KG1 (cell line): ENCODE results near the gene HSD17B14.
"Not testable (repeated sequence)": the region's sequence is repeated elsewhere in the genome, so short reads cannot be mapped to it uniquely, and the experiment has no call there.

Experiments
- DNase-seq: peaks from one replicate; lab custom pipeline; 2025; lab: John Stamatoyannopoulos, UW

HSD17B14 gene

GRCh38 chr19:48836089-48837017 lies at the start of gene HSD17B14:
HSD17B14 (minus strand) TSS chr19:48836491; CDS start chr19:48836411, 80 bp downstream.
- no peak for DNase-seq

DNA sequence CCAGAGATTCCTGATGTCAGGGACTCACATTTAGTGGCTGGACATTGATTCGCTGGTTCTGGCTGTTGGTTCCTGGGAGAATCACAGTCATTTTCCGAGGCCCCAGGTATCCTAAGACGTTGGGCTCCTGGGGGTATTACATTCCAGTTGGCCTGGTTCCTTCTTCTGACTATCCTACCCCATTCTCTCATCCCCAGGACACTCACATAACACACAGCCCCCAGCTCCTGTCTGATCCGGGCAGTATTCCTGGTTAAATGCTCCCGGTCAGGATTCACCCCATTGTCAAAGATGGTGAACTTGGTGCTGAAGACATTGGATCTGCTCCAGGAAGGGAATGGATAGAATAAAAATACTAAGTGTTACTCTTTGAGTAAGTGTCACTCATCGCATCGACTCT lies 47.4 kb upstream of the HSD17B14 start:
- DNase-seq: no peak

DNA sequence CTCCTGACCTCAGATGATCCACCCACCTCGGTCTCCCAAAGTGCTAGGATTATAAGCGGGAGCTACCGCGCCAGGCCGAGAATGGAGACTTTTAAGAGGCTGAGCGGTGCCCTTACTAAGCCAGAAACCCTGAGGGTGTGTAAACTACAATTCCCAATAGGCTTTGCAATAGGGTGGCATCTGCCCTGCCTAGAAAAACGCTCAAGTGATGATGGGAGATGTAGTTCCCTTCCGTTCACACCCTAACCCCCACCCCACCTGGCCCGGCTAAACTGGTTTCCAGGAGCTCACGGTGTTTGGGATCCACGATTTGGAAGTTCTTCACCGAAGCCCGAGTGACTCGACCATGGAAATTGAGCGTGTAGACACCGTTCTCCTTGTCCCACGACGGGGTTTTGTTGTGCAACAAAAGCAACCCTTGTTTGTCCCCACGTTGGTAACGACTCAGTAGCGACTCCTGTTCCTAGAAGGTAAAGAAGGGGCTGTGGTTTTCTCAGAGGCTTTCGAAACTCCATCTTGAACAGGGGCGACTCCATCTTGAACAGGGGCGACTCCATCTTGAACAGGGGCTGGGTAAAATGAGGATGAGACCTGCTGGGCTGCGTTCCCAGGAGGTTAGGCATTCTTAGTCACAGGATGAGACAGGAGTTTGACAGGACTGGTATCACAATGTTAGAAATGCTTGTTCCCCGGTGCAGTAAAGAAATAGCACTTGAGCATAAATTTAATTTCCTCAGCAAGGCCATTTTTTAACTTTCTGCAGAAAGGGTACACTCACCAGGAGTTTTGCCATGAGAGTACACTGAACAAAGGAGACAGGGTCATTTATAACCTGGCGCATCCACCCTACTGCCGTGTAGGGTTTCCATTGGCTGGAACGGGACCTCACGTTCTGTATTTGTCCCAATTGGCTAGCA lies 45.7 kb upstream of the HSD17B14 start:
- DNase-seq: no peak

DNA sequence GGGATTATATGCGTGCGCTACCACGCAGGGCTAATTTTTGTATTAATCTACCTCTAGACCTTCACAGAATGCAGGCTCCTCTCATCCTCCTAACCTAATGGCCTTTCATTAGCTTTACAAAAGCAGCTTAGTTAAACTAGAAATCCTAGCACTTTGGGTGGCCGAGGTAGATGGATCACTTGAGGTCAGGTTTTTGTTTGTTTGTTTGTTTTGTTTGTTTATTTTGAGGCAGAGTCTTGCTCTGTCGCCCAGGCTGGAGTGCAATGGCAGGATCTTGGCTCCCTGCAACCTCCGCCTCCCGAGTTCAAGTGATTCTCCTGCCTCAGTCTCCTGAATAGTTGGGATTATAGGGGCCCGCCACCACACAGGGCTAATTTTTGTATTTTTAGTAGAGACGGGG lies 43.4 kb upstream of the HSD17B14 start:
- DNase-seq: not testable (repeated sequence)

GRCh38 chr19:48879025-48879637 lies 42.8 kb upstream of the HSD17B14 start:
- DNase-seq: no peak

- DNase-seq: no peak
Measured at GRCh38 chr19:48878196-48879024, 42.1 kb upstream of the HSD17B14 start.

DNA sequence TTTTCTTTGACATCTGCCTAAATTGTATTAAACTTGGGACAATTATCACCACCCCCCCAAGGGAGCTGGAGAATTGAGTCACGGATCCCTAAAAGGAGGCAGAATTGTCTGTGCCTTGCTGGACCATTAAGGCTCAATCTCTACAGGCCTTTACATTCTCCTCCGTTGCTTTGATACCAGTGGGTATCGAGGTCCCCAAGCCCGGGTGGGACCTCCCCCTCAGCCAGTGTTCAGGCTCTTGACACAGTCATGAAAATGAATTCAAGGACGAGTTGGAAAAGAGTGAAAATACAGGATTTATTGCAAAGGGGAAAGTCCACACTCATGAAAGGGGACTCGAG lies 41.5 kb upstream of the HSD17B14 start:
- no peak for DNase-seq

DNA sequence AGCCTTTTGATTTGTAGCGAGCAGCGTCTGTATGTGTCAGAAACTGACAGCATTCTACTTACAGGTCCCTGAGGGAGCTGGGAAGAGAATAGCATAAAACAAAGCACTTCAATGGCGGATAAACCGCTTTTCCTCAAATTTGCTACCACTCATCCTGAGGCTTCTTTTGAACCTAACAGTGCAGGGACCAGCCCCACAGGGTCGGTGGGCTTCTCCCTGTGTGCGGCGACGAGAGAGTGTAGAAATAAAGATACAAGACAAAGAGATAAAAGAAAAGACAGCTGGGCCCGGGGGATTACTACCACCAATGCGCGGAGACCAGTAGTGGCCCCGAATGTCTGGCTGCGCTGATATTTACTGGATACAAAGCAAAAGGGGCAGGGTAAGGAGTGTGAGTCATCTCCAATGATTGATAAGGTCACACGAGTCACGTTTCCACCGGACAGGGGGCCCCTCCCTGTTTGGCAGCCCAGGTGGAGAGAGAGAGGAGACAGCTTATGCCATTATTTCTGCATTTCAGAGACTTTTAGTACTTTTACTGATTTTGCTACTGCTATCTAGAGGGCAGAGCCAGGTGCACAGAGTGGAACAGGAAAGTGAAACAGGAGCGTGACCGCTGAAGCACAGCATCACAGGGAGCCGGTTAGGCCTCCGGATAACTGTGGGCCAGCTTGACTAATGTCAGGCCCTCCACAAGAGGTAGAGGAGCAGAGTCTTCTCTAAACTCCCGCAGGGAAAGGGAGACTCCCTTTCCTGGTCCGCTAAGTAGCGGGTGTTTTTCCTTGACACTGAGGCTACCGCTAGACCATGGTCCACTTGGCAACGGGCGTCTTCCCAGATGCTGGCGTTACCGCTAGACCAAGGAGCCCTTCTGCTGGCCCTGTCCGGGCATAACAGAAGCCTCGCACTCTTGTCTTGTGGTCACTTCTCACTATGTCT lies 40.0 kb upstream of the HSD17B14 start:
- not testable (repeated sequence) for DNase-seq

DNA sequence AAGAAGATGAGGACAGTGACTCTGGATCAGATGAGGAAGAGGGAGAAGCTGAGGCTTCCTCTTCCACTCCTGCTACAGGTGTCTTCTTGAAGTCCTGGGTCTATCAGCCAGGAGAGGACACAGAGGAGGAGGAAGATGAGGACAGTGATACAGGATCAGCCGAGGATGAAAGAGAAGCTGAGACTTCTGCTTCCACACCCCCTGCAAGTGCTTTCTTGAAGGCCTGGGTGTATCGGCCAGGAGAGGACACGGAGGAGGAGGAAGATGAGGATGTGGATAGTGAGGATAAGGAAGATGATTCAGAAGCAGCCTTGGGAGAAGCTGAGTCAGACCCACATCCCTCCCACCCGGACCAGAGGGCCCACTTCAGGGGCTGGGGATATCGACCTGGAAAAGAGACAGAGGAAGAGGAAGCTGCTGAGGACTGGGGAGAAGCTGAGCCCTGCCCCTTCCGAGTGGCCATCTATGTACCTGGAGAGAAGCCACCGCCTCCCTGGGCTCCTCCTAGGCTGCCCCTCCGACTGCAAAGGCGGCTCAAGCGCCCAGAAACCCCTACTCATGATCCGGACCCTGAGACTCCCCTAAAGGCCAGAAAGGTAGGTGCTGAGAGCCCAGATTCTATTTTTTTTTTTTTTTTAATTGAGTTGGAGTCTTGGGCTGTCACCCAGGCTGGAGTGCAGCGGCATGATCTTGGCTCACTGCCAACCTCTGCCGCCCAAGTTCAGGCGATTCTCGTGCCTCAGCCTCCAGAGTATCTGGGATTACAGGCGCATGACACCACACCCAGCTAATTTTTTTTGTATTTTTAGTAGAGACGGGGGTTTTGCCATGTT lies 38.2 kb upstream of the HSD17B14 start:
- no peak for DNase-seq

- DNase-seq: no peak
Measured at GRCh38 chr19:48873476-48874302, 37.4 kb upstream of the HSD17B14 start.

DNA sequence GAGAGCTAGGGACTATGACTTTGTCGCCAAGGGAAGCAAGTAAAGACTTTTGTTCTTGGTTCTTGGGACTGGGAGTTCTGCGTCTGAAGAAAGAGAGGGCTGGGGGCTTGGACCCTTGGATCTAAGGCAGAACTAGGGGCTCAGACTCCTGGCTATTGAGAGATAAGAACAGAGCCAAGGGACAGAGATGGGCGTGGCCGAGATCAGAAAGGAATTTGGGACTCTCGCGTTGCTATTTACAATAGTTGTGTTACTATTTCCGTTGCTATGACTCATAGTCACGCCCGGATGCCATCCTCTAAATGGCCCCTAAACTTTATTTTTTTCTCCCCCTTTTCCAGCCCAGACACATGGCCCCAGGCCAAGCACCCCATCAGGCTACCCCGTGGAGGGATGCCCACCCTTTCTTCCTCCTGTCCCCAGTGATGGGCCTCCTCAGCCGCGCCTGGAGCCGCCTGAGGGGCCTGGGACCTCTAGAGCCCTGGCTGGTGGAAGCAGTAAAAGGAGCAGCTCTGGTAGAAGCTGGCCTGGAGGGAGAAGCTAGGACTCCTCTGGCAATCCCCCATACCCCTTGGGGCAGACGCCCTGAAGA lies 36.7 kb upstream of the HSD17B14 start:
- peak; percentile 60 for DNase-seq

DNA sequence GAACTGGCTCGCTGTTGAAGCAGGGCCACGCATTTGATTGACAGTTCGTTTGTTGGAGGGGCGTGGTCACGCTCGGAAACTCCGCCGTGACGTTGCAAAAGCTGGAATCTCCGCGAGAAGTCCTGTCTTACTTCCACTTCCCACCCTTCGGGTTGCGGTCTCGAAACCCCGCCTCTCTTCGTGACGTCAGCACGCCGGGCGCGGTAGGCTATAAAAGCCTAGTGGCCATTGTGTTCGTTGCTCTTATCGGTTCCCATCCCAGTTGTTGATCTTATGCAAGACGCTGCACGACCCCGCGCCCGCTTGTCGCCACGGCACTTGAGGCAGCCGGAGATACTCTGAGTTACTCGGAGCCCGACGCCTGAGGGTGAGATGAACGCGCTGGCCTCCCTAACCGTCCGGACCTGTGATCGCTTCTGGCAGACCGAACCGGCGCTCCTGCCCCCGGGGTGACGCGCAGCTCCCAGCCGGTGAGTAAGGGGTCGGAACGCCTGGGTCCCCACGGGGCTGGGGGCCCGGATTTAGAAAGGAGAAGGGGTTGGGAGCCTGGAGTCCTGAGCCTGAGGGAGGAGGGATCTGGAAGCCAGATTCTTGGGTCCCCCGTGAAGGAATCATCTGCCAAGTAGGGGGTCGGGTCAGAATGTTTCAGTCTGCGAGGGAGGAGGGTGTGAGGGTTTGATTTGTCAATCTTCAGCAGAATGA lies 36.0 kb upstream of the HSD17B14 start, which contains the start of gene PPP1R15A:
Gene PPP1R15A (plus strand): TSS at position 240 of the 702 bp plus-strand sequence. CDS start 813 bp downstream, outside the sequence.
- peak; percentile 94 for DNase-seq

- not testable (repeated sequence) for DNase-seq
Measured at GRCh38 chr19:48871471-48872181, 35.3 kb upstream of the HSD17B14 start.

DNA sequence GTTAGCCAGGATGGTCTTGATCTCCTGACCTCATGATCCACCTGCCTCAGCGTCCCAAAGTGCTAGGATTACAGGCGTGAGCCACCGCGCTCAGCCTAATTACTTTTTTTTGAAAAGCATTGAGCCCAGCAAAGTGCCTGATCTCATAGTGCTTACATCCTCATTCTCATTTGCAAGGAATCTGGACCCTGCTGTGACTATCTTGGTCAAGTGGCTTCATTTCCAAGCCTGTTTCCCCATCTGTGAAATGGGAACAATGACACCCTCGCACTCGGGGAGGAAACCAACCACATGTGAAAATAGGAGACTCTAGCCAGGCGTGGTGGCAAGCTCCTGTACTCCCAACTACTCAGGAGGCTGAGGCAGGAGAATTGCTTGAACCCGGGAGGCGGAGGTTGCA lies 33.8 kb upstream of the HSD17B14 start:
- no peak for DNase-seq

DNA sequence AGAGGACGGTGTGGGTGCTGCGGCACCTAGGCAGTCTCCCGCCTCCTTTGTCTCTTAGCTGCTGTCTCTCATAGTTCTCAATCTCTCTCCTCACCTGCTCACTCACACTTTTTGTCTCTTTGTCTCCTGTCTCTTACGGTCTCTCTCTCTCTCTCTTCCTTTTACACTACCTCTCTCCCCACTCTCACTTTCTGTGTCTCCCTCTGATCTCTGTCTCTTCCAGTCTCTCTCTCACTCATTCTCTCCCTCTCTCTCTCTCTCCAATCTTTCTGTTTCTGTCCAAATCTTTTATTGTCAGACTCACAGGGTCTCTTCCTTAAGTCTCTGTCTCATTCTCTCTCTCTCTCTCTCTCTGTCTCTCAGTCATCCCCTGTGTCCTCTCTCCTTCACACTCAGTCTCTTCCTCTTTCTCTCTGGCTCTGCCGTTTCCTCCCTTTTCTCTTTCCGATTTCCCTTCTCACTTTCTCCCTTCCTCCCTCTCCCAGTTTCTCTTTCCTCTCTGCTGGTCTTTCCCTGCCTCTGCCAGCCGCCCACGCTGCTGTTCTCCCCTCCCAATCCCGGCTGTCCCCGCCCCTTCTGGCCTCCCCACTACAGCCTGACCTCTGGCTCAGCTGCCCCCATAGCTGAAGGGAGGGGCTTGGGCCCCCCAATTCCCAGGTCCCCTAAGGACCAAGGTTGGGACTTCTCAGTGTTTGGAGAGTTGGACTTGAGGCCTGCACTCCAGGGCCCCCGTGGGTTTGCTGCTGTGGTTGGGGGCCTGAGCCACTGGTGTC lies 32.0 kb upstream of the HSD17B14 start, which contains the start of gene PLEKHA4:
Gene PLEKHA4 (minus strand): TSS at position 504 of the 773 bp plus-strand sequence. CDS start 997 bp downstream, outside the sequence.
- DNase-seq: no peak

GRCh38 chr19:48867746-48868113 lies 31.4 kb upstream of the HSD17B14 start:
- DNase-seq: no peak
